HG03457 (cell line): Measurements from ENCODE around the gene BLVRB.
A peak's percentile ranks its signal among the peaks of the same experiment; 100 is the strongest.

Source experiments
- ATAC-seq: cut with Tn5 transposase; IDR thresholded peaks from one replicate; pipeline ENCODE4 v1.9.1; 2021; ENCODE audit warnings: moderate number of reproducible peaks; ENCODE audit not compliant: unreplicated experiment

BLVRB gene

DNA sequence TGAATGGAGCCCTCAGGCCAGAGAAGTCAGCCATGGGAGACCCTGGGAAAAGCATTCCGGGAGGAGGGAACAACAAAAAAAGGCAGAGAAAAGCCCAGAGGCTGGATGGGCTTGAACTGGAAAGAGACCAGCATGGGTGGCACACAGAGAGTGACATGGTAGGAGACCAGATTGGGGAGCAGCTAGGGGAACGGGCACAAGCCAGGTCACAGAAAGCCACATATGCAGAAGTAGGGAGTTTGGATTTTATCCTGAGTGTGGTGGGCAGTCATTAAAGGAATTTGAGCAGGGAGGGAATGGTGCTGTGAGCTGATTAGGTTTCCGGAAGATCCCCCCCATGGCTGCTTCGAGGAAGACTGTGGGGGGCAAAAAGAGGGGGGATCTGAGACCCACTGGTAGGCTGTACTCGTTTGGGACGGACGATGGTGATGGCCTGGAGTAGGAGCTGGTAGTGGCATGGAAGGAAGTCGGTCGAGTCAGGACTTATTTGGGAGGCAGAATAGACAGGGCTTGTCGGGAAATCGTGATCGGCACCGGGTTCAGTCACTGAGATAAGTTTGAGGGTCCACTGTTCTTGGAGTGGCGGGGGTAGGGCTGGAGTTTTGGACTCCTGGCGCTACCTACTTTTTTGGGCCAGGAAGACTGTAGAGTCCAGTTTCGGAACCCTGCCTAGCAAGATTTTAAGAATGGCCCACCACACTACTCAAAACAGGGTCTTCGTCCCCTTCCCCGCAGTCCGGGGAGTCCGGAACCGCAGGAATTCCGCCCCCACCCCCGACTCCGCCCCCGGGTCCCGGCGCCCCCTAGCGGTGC is 40.7 kb downstream of the BLVRB start:
- peak; percentile 10 for ATAC-seq

DNA sequence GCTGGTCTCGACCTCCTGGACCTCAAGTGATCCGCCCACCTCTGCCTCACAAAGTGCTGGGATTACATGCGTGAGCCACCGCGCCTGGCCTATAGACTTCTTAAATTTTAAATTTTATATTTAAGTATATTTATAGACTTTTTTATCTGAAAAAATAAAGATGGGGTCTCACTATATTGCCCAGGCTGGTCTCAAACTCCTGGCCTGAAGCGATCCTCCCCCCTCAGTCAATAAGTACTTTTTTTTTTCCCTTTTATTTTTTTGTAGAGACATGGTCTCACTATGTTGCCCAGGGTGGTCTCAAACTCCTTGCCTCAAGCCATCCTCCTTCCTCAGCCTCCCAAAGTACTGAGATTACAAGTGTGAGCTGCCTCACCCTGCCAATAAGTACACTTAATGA is 41.6 kb downstream of the BLVRB start:
- no peak for ATAC-seq

DNA sequence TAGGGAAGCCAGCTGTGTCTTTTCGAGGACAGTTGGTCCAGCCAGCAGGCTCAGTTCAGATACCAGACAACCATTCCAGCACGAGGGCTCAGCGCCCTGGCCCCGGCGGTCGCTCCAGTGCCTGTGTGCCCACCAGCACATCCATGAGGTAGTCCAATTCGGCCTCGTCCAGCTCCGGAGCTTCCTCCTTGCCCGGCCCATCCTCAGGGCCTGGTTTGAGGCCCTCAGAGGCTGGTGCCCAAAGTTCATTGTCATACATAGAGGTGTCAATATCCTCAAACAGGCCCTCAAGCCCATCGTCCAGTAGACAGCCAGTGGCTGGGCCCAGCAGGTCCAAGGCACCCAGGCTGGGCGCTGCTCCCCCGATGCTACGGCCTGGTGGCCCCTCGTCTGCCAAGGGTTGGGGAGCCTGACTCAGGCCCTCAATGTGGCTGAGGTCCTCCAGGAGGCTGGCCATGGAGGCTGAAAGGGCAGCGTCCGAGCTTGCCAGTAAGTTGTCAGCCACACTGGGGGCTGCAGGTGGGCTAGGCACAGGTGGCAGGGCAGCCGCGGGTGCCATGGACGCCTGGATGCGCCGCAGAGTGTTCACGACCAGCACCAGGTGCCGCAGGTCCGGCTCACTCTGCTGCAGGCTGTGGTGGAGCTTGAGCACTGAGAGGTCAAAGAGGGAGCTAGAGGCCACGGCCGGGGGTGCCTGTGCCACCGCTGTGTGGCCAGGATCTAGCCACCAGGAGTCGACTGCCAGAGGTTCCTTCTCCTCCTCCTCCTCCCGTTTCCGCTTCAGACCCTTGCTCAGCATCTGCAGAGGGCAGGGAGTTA is 42.6 kb downstream of the BLVRB start:
- ATAC-seq = no peak

DNA sequence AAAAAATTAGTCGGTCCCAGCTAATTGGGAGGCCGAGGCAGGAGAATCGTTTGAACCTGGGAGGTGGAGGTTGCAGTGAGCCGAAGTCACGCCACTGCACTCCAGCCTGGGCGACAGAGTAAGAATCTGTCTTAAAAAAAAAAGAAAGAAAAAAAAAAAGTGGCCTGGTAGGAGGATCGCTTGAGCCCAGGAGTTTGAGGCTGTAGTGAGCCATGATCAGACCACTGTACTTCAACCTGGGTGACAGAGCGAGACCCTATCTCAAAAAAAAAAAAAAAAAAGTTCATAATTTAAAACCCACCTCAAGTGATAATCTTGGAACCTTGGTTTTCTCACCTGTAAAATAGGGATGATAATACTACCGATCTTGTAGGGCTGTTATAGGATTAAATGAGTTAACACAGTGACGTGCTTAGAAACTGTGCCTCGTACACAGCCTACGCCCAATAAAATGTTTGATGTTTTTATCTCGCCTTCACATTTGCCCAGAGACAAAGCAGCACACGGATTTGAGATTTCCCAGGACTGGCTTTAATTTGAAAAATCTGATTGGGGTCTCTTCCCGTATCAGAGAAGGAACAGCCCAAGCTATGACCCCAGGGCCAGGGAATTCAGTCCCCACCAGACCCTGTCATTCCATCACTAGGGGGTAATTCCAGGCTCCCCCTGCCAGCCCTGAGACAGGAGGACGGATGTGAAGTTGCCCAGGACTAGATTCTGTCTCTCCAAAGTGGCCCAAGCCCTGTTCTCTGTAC is 43.4 kb downstream of the BLVRB start:
- ATAC-seq = no peak

DNA sequence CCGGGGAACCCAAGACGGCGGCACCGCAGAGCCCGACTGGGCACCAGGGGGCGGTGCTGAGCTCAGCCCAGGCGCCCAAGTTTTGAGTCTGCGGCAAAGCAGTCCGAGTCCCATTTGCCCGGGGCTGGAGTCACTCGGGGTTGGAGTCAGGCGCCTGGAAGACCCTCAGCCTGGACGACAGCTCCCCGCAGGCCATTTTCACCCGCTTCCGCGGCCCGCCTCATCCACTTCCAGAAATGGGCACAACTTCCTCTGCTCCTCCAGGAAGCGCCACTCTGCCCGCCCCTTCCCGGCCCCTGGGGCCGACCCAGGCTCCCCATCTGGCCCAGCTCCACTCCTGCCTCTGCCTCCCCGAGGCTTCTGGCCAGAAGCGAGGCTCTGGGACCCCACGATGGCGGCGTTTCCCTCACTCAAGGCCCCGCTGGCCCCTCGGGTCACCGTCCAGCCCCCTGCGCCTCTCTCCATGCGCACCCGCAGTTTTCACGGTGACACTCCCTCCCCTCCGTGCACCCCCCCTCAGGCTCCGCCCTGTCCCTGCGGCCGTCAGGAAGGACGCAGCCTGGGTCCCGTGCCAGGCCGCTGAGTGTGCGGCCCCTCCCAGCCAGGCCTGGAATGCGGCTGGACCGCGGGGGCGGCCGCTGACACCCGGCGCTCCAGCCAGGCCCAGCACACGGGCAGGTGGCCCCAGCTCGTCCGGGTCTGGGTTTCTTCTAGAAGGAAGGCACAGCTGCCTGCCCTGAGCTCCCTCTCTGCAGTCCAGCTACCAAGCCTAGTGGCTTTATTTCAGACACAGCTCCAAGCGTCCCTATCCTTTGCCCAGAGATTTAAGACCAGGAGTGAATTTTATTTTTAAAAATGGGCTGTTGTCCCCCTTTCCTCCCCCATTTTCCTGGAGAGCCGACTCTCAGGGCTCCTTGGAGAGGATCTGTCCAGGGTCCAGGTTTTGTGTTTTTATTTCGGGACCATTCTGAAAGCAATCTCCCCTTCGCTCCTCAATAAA is 44.5 kb downstream of the BLVRB start:
- ATAC-seq = no peak

DNA sequence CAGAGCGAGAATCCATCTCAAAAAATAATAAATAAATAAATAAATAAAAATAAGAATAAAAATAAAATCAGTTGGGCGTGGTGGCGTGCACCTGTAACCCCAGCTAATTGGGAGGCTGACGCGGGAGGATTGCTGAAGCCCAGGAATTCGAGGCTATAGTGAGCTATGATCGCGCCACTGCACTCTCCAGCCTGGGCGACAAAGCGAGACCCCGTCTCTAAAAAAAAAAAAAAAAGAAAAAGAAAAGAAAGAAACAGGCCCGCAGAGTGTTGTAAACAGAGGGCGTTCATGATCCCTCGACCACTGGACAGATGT is 45.1 kb downstream of the BLVRB start:
- ATAC-seq = no peak

DNA sequence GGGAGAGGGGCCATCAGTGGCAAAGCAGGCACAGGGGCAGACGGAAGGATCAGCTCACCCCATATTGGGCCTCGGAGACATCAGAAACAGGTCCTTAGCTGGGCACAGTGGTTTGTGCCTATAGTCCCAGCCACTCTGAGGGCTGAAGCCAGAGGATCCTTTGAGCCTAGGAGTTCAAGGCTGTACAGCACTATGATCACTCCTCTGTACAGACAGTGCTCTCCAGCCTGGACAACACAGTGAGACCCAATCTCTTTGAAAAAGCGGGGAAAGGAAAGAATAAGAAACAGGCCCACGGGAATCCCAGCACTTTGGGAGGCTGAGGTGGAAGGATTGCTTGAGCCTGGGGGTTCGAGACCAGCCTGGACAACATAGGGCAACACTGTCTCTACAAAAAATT is 45.8 kb downstream of the BLVRB start:
- no peak for ATAC-seq

DNA sequence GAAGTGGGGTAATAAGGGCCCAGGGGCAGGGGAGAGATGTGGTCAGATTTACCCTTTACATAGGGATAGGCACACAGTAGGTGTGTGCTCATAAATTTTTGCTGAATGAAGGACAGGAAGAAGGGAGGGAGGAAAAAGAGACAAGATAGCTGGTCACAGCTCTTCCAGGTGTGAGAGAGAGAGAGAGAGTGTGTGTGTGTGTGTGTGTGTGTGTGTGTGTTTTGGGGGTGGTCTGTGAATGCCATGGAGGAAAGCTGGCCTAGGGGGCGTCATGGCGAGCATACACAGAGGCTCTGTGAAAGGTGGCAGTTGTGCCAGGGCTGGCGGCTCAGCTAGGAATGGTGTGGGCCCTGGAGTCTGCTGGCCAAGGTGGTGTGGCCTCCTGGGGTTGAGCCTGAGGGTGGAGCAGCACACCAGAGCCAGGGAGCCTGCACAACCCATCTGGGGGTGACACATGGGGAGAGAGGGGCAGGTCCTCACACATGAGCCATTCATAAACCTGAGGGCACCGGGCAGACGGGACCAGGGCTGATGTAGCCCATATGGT is 46.4 kb downstream of the BLVRB start:
- ATAC-seq = no peak

DNA sequence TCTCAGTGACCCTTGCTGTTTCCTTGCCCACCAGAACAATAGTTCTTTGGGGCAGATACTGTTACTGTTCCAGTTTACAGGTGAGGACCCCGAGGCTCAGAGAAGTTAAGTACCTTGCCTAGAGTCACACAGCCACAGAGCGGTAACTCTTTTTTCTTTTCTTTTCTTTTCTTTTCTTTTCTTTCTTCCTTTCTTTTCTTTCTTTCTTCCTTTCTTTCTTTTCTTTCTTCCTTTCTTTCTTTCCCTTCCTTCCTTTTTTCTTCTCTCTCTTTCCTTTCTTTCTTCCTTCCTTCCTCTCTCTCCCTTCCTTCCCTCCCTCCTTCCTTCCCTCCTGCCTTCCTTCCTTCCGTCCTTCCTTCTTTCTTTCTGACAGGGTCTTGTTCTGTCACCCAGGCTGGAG is 47.5 kb downstream of the BLVRB start:
- ATAC-seq = no peak

DNA sequence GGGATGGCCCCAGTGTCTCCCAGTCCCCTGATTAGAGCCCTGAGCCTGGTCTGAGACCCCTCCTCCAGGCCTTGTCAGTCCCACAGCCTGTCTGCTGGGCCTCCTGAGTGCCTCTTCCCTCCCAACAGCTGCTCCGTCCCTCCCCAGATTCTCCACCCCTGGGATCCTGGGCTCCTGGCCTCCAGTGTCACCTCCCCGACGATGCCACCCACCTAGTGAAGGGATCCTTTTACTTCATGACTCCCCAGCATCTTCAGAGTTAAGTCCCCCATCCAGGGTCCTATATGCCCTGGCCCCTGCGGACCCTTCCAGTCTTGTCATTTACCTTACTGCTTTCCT is 47.9 kb downstream of the BLVRB start:
- no peak for ATAC-seq

DNA sequence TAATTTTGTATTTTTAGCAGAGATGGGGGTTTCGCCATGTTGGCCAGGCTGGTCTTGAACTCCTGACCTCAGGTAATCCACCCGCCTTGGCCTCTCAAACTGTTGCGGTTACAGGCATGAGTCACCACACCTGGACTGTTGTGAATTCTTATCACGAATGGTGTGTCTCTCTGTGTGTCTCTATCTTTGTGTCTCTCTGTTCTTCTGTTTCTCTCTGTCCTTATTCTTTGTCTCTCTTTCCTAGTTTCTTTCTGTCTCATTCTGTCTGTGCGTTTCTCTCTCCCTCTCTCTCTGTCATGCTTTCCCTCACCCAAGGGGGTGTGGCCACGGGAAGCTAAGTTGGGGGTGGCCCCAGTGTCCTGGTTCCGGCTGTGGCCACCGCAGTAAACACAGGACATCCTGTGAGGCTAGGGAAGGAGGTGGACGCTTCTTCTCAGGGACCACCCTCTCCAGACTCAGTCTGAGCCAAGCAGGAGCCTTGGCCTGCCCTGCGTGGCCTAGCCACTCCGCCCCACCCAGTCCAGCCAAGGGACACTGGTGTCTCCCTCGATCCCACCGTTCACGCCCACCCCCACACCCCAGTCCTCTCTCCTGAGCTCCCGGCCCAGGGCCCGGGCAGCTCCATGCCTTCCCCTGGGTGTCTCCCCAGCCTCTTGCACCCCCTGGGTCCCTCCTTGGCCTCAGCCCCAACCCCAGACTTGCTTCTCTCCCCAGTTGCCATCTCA is 48.5 kb downstream of the BLVRB start:
- ATAC-seq = no peak

DNA sequence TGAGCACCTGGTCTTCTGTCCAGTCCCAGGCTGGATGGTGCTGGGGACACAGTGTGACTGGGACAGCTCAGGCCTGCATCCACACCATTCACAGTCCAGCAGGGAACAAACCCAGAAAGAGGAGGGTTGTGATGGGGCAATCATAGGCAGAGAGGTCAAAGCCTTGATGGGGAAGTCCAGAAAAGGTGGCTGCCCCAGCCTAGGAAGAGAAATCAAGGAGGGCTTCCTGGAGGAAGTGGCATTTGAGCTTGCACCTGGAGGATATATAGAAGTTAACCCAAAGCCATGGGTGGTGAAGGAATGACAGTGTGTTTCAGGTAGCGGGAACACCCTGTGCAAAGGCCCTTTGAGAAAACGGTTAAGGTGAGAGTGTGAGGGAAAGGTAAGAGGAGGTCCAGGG is 49.8 kb downstream of the BLVRB start:
- no peak for ATAC-seq

DNA sequence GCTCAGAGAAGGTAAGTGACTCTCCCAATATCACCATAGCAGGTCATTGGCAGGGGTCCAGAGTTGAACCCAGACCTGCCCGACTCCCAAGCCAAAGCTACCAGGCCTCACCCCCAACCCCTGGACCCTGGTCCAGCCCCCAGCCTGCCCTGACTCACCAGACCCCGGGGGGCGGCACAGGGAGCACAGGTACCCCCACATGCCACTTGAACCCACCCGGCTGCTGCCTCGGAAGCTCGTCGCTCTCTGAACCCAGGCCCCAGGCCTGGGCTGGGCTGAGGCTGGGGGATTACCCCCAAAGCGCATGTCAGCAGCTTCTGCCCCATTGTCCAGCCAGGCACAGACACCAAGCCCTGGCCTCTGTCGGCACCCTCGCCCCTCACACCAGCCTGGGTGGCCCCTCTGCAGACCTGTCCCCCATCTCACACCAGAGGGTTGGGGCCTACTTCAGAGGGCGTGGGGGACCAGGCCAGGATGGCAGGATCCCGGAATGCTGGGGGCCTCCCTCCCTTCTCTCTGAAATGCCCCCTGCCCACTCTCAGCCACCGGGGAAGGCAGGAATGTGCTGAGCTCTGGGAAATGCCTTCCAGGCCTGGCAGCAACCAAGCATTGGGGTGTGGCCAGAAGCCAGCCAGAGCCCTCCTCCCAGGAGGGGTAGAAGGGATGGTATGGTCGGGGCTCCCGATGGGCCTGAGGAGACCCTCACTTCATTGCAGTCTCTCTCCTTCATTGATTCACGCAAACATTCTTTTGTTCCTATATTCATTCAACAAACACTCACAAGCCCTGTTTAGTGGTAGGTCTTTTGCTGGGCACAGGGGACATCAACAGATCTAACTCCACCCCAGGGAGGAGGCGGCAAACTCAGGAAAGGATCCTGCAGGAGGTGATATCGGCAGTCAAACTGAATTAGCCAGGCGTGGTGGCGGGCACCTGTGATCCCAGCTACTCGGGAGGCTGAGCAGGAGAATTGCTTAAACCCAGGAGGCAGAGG is 50.7 kb downstream of the BLVRB start:
- no peak for ATAC-seq

DNA sequence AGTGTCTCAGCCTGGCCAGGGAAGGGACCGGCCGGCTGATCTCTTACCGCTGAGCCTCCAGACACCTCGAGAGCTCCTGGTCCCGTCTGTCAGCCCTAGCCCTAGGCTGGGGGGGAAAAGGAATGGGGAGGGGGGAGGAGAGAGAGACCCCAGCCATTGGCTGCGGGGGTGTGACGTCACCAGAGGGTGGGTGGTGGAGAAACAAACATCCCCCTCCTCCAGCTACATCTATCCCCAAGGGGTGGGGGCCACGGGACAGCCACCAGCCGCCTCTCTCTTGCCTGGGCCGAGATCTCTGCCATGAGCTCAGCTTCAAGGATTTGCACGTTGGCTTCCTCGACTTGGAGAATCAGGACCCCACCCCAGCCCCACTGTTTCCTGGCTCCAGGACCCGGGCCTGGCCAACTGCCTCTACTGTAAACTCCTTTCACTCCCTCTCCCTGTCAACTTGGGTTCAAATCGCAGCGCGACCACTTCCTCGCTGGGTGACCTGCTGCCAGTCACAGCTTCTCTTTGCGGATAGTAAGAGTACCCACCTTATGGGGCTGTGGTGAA is 52.2 kb downstream of the BLVRB start, which contains the start of gene PRX:
Gene PRX (minus strand): TSS at position 88 of the 555 bp plus-strand sequence. CDS start 5,446 bp downstream, outside the sequence.
- ATAC-seq = no peak

DNA sequence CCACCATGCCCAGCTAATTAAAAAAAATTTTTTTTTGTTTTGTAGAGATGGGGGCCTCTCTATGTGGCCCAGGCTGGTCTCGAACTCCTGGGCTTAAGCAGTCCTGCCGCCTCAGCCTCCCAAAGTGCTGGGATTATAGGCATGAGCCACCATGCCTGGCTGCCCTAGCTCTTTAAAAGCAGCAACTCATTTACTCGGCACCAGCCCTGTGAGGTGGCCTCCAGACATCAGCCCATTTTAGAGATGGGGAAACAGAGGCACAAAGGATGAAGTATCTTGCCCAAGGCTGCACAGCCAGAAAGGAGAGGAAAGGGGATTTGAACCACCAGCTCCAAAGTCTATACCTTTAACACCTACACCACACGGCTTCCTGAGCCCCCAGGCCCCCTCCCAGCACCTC is 52.7 kb downstream of the BLVRB start:
- ATAC-seq = no peak

DNA sequence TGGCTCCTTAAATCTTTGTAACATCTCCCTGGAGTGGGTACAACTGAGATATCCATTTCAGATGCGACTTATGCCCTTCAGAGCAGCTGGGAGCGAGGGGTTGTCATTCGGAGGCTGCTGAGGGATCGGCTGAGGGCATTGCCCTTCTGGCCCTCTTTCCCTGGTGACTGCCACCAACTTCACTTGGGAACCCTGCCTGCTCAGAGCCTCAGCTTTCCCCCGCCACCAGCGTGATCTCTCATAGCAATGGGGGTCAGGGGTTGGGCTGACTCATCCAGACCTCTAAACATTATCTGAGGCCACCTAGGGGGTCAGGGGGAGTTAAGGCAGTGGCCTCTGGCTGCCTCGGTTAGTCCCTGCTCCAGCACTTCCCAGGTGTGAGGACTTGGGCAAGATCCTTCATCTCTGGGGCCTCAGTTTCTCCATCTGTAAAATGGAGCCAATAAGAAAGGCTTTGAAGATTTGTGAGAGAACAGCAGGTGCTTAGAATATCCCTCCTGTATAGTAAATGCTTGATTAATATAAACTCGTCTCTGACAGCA is 53.5 kb downstream of the BLVRB start:
- no peak for ATAC-seq

DNA sequence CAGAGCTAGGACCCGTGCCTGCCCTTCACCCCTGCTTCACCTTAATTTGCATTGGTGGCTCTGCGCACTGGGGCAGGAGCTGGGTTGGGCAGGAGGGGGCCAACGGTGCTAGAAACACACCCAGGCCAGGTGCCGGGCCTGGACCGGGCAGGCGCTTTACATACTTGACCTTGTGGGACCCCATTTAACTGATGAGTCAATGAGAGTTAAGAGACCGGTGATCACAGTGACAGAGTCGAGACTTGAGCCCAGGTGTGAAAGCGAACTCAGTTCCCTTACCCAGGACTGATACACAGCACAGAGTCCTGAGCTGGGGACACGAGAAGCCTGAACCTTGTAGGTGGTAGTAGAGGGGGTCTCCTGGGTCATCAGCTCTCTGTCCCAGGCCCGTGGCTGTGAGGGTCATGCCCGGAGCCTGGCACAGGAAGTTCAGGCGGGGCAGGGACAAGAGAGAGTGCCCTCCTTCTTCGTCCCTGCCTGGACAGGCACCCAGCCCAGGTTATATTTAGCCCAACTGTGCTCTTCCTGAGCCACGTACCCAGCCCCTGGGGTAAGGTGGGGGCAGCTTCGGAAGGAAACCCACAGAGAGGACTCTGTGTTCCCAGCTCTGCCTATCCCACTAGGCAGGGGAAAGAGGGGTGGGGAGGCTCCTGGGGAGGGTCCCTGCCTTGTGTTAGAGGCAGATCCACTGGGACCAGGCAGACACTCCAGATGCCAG is 54.3 kb downstream of the BLVRB start:
- no peak for ATAC-seq
